ENCODE data around the gene SPHK2. TPM values are rescaled to one million over a fixed set of nuclear protein-coding genes. Genes with fewer than 3 reads are reported as not detected.
"Not testable (repeated sequence)": the region's sequence is repeated elsewhere in the genome, so short reads cannot be mapped to it uniquely, and the experiment has no call there.

Gene SPHK2
- total RNA-seq, 1 donor, result 10.9 TPM

DNA sequence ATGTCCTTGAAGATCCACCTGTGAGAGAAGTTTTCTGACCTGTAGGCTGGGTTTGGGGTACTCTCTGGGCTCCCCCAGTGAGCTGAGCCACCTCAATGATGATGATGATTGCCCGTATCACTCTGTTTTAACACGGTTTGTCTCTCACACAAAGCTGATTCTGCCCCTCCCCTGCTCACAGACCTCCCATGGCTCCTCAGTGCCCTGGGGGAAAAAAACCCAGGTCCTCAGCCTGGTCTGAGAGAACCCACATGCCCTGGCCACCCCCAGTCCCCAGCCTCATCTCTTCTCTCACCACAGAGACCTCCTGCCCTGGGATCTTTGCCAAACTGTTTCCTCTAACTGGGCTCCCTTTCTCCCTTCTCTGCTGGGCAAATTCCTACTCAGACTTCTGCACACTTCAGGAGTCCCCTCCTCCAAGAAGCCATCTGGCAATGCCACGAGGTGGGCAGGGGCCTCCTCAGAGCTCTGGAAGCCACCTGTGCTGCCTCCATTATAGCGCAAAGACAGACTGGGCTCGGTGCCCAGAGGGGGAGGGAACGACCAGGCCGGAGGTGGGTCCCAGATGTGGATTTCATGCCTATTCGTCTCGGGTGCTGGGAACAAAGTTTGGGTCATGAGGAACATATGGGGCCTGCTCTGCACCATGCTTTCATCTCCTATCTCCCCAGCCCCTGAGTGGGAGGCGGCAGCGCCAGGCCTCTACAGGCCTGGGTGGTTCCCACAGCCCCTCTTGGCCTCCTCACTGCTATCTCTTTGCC is 35.2 kb downstream of the SPHK2 start:
- DNase-seq (ENCODE audit: low read depth), result no peak
- TF ChIP-seq, protein P1, sequence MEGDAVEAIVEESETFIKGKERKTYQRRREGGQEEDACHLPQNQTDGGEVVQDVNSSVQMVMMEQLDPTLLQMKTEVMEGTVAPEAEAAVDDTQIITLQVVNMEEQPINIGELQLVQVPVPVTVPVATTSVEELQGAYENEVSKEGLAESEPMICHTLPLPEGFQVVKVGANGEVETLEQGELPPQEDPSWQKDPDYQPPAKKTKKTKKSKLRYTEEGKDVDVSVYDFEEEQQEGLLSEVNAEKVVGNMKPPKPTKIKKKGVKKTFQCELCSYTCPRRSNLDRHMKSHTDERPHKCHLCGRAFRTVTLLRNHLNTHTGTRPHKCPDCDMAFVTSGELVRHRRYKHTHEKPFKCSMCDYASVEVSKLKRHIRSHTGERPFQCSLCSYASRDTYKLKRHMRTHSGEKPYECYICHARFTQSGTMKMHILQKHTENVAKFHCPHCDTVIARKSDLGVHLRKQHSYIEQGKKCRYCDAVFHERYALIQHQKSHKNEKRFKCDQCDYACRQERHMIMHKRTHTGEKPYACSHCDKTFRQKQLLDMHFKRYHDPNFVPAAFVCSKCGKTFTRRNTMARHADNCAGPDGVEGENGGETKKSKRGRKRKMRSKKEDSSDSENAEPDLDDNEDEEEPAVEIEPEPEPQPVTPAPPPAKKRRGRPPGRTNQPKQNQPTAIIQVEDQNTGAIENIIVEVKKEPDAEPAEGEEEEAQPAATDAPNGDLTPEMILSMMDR (IDR thresholded peaks at IDR 0.05; ENCODE audit: insufficient read depth, low read length), result no peak
- H3K4me3 ChIP-seq (ENCODE audit: low read depth, low read length), result no peak overlapping the region

DNA sequence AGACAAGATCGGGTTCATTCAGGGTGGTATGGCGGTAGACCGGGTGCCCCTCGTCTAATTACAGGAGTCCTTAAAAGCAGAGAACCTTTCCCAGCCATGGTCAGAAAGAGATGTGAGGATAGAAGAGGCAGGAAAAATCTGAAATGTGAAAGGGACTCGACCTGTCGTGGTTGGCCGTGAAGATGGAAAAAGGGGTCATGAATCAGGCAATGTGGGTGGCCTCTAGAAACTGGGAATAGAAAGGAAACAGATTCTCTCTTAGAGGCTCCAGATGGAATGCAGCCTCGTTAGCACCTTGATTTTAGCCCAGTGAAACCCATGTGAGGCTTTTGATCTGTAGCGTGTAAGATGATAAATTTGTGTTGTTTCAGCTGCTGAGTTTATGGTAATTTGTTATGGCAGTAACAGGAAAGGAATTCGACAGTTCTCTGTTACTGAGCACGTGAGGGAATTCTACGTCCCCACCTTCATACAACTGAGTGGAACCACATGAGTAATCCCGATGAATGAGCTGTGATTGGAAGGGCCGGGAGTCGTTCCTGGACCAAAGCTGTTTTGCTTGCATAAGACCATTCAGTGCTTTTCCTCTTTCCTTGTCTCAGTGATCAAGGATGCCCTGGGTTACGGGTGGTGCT is 37.7 kb downstream of the SPHK2 start:
- peak; percentile 86 for DNase-seq (ENCODE audit: low read depth)
- TF ChIP-seq, protein P1 (IDR thresholded peaks at IDR 0.05; ENCODE audit: insufficient read depth, low read length), result no peak
- no peak overlapping the region for H3K4me3 ChIP-seq (ENCODE audit: low read depth, low read length)

DNA sequence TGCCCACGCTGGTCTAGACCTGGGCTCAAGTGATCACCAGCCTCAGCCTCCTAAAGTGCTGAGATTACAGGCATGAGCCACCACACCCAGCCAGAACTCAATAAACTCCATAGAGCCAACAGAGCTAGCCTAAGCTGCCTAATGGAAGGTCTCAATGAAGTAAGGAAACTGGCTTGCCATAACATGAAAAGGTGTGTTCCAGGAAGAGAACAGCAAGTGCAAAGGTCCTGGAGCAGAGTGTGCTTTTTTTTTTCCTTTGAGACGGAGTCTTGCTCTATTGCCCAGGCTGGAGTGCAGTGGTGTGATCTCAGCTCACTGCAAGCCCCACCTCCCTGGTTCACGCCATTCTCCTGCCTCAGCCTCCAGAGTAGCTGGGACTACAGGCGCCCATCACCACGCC is 38.5 kb downstream of the SPHK2 start:
- DNase-seq (ENCODE audit: low read depth), result not testable (repeated sequence)

DNA sequence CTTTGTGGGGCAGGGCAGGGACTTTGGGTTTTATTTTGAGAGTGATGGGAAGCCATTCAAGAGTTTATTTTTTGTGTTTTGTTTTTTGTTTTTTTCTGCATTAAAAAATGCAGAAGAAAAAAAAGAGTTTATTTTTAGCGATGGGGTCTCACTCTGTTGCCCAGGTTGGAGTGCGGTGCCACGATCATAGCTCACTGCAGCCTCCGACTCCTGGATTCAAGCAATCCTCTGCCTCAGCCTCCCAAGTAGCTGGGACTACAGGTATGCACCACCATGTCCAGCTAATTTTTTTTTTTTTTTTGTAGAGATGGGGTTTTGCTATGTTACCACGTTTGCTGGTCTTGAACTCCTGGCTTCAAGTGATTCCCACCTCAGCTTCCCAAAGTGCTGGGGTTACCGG is 39.2 kb downstream of the SPHK2 start:
- TF ChIP-seq, protein P1 (IDR thresholded peaks at IDR 0.05; ENCODE audit: insufficient read depth, low read length), result no peak
- no peak for DNase-seq (ENCODE audit: low read depth)
- H3K4me3 ChIP-seq (ENCODE audit: low read depth, low read length), result no peak overlapping the region

More for the DNA sequence above, 38.5 kb downstream of the SPHK2 start:
- not testable (repeated sequence) for H3K4me3 ChIP-seq (ENCODE audit: low read depth, low read length)

DNA sequence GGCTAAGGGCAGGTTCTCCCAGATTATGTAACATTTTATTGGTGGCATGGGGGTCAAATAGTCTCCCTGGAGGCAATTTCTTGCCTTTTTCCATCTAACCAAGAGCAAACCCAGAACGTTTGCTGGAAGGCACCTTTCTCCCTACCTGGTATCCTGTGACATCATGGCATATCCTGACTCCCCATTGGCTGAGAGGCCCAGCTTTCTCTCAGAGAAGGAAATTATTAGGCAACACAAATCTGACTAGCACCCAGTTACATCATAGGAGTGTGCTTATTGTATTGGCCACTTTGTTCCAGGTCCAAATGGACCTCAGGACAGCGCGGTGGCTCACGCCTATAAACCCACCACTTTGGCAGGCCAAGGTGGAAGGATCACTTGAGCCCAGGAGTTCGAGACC is 40.5 kb downstream of the SPHK2 start:
- no peak for DNase-seq (ENCODE audit: low read depth)
- TF ChIP-seq, protein P1 (IDR thresholded peaks at IDR 0.05; ENCODE audit: insufficient read depth, low read length), result no peak
- H3K4me3 ChIP-seq (ENCODE audit: low read depth, low read length), result no peak overlapping the region

DNA sequence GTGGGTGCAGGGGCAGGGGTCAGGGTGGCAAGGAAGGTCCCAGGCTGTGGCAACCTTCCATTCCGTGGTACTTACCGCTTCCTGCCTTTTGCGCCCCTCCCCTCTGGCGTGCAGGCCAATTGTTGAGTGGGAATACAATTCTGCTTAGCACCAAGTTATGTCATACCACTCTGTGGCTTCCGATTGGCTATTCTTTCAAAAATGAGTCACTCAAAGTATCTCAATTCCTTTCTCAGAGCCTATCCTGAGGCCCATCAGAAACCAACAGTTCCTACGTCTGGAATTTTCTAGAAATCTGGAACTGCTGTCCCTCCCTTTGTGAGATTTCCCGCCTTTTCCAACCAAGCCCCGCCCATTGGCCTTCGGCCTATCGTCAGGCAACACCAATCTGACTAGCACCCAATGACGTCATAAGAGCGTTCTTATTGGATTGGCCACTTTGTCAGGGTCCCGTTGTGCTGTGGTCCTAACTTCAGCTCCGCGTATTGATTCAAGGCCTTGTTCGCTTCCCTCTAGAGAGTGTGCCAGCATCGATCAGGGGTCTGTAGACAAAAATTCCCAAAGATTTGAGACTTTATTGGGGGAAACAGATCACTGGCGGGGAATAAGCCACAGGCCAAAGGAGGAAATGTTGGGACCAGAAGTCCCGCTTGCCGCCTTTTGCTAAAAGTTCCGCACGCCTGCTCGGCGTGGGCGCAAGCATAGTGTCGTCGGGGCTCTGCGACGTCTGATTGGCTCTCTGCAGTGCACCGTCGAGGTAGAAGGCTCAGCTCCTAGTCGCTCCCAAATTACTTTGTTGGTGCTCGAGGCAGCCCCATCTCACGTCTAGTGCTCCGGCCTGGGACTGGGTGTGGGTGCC is 41.8 kb downstream of the SPHK2 start:
- TF ChIP-seq, protein P1 (IDR thresholded peaks at IDR 0.05; ENCODE audit: insufficient read depth, low read length), result no peak
- DNase-seq (ENCODE audit: low read depth), result peak; percentile 92
- no peak overlapping the region for H3K4me3 ChIP-seq (ENCODE audit: low read depth, low read length)

DNA sequence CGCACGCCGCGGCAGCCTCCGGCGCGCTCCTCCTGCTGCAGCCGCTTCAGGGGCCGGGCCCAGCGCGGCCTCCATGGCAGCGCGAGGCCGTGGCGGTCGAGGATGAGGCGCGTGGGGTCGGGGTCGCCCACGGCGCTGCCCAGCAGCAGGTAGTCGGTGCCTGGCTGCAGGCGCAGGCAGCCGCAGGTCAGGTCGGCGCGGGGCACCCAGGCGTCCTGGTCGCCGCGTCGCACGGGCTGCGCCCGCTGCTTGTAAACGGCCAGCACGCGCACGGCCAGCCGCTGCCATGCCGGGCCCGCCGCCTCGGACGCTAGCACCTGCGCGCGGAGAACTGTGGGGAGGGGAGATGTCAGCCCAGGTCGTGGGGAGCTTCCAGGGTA is 42.4 kb downstream of the SPHK2 start:
- DNase-seq (ENCODE audit: low read depth), result no peak
- H3K4me3 ChIP-seq (ENCODE audit: low read depth, low read length), result no peak overlapping the region
- TF ChIP-seq, protein P1 (IDR thresholded peaks at IDR 0.05; ENCODE audit: insufficient read depth, low read length), result no peak

All from fibroblast of the aortic adventitia (primary cell).